ENCODE data around the gene KRTAP5-10. TPM values are rescaled to one million over a fixed set of nuclear protein-coding genes. Genes with fewer than 3 reads are reported as not detected.
A peak's percentile ranks its signal among the peaks of the same experiment; 100 is the strongest.
"Not testable (repeated sequence)": the region's sequence is repeated elsewhere in the genome, so short reads cannot be mapped to it uniquely, and the experiment has no call there.

Gene KRTAP5-10
- total and polyA plus RNA-seq, 9 of the 15 experiments (the other 6 are each of a cell fraction or from before 2014, with no cell fraction given), result not detected

DNA sequence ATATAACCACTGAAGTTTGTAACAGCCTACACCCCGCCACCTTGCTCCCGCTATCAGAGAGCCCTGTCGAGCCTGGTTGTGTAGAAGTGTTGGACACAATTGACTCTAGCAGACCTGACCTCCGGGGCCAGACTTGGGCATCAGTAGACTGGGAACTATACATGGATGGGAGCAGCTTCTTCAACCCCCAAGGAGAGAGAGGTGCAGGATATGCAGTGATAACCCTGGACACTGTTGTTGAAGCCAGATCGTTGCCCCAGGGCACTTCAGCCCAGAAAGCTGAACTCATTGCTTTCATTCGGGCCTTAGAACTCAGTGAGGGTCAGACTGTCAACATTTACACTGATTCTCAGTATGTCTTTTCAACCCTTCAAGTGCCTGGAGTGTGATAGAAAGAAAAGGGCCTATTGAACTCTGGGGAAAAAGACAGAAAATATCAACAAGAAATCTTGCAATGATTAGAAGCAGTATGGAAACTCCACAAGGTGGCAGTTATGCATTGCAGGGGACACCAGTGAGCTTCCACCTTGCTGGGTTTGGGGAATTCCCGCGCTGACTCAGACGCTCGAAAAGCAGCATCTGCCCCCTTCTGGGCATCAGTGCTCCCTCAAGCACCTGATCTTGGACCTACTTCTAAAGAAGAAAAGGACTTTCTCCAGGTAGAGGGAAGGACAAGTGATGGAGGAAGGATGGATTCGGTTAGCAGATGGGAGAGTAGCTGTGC, 23.6 kb downstream of the KRTAP5-10 start (continued):
- TF ChIP-seq ATF3 (IDR thresholded peaks at IDR 0.05), result peak; percentile 53; the same call in 1 of the 2 replicates
- not testable (repeated sequence) for TF ChIP-seq ATF3 (CRISPR knock-in tag; conservative IDR thresholded peaks at IDR 0.05)
- peak; percentile 29; the same call in 1 of the 2 replicates for TF ChIP-seq CTBP1 (IDR thresholded peaks at IDR 0.05; ENCODE audit: borderline replicate concordance)

GRCh38 chr11:71589546-71589920, 24.2 kb downstream of the KRTAP5-10 start:
- CTCF ChIA-PET (ENCODE audit: low intra/inter-chr PET ratio); POLR2A ChIA-PET; H3K36me3 ChIP-seq (ENCODE audit: control insufficient read depth, insufficient read depth, low read length); BruUV-seq (replicated peaks); H3K27ac ChIP-seq (ENCODE audit: extremely low read depth, low read depth, low read length); H3K9ac ChIP-seq (ENCODE audit: insufficient read depth in 1 of 2, low read depth in 2 of 2, low read length in 2 of 2); H3K4me2 ChIP-seq (ENCODE audit: insufficient read depth, low read length); ATAC-seq; H4K20me1 ChIP-seq (replicated peaks; ENCODE audit: control insufficient read depth, insufficient read depth, low read length); H3K4me1 ChIP-seq (replicated peaks in 1 of 2; ENCODE audit: control insufficient read depth in 2 of 2, insufficient read depth in 2 of 2, low read length in 2 of 2); H2AFZ ChIP-seq (ENCODE audit: low read depth, low read length); H3K9me3 ChIP-seq (replicated peaks; ENCODE audit: control insufficient read depth, insufficient read depth, low read depth, low read length); intact Hi-C loops (cut with micrococcal nuclease); H3K79me2 ChIP-seq (ENCODE audit: control insufficient read depth, insufficient read depth, low read length); FAIRE-seq; H3K27me3 ChIP-seq (ENCODE audit: control insufficient read depth in 2 of 2, insufficient read depth in 2 of 2, low read length in 2 of 2); DNase-seq (ENCODE audit: extremely low read depth in 1 of 4, low spot score in 3 of 4); H3K4me3 ChIP-seq; H3K9me1 ChIP-seq (ENCODE audit: control insufficient read depth, insufficient read depth, low read length): not testable (repeated sequence)
- in situ Hi-C loops (cut with MboI), result loop anchor here (25.0 kb wide), 1 partner anchor 848 kb away; the partner anchor contains the start of gene CLPB
- WGBS (ENCODE audit: insufficient coverage, low coverage, missing lambda C conversion rate), result 12% methylated on average over 7 of the region's 8 CpGs

GRCh38 chr11:71603221-71603620, 37.9 kb downstream of the KRTAP5-10 start:
- FAIRE-seq; H3K27me3 ChIP-seq (ENCODE audit: control insufficient read depth in 2 of 2, insufficient read depth in 2 of 2, low read length in 2 of 2); H3K79me2 ChIP-seq (ENCODE audit: control insufficient read depth, insufficient read depth, low read length); H3K36me3 ChIP-seq (ENCODE audit: control insufficient read depth, insufficient read depth, low read length); intact Hi-C loops (cut with micrococcal nuclease); DNase-seq (ENCODE audit: extremely low read depth in 1 of 4, low spot score in 3 of 4); H3K4me2 ChIP-seq (ENCODE audit: insufficient read depth, low read length); H3K9me3 ChIP-seq (replicated peaks; ENCODE audit: control insufficient read depth, insufficient read depth, low read depth, low read length); H4K20me1 ChIP-seq (replicated peaks; ENCODE audit: control insufficient read depth, insufficient read depth, low read length); ATAC-seq; H2AFZ ChIP-seq (ENCODE audit: low read depth, low read length); H3K9me1 ChIP-seq (ENCODE audit: control insufficient read depth, insufficient read depth, low read length); H3K9ac ChIP-seq (ENCODE audit: insufficient read depth in 1 of 2, low read depth in 2 of 2, low read length in 2 of 2); H3K4me3 ChIP-seq; POLR2A ChIA-PET; H3K27ac ChIP-seq (ENCODE audit: extremely low read depth, low read depth, low read length); CTCF ChIA-PET (ENCODE audit: low intra/inter-chr PET ratio); H3K4me1 ChIP-seq (replicated peaks in 1 of 2; ENCODE audit: control insufficient read depth in 2 of 2, insufficient read depth in 2 of 2, low read length in 2 of 2); BruUV-seq (replicated peaks); in situ Hi-C loops (cut with MboI): not testable (repeated sequence)
- WGBS (ENCODE audit: insufficient coverage, low coverage, missing lambda C conversion rate), result 2% methylated on average over 10 of the region's 11 CpGs
